HEK293 (cell line): ENCODE data around the gene GALNT16.

Experiments used
- GLI2 ChIP-seq: fragments of 450-650 bp; formaldehyde crosslinking; IDR thresholded peaks from 2 replicates; pipeline ENCODE4; 2017; ENCODE audit warnings: missing biosample characterization, missing genetic modification characterization, low read depth, borderline replicate concordance
- KLF8 ChIP-seq: fragments of 450-650 bp; formaldehyde crosslinking; IDR thresholded peaks from 2 replicates; pipeline ENCODE4 v1.5.1; 2016; ENCODE audit warnings: missing biosample characterization, missing genetic modification characterization
- ZBTB1 ChIP-seq: fragments of 450-650 bp; formaldehyde crosslinking; IDR thresholded peaks from 2 replicates; pipeline ENCODE4 v1.5.1; 2016; ENCODE audit warnings: missing biosample characterization, missing genetic modification characterization
- ZFP37 ChIP-seq: fragments of 450-650 bp; formaldehyde crosslinking; IDR thresholded peaks from 2 replicates; pipeline ENCODE4 v1.5.1; 2016; ENCODE audit warnings: missing biosample characterization, missing genetic modification characterization
- ZNF239 ChIP-seq: fragments of 450-650 bp; formaldehyde crosslinking; IDR thresholded peaks from 2 replicates; pipeline ENCODE4 v1.5.1; 2016; ENCODE audit warnings: missing biosample characterization, missing genetic modification characterization
- ZNF548 ChIP-seq: fragments of 450-650 bp; formaldehyde crosslinking; IDR thresholded peaks from 2 replicates; pipeline ENCODE4 v1.5.1; 2016; ENCODE audit warnings: missing biosample characterization, missing genetic modification characterization

- TF ChIP-seq ZNF239 (tag by site-specific recombination) (no peak), ZNF548 (no peak), ZFP37 (tag by site-specific recombination) (no peak), KLF8 (tag by site-specific recombination) (no peak), GLI2 (tag by site-specific recombination) (no peak), ZBTB1 (tag by site-specific recombination) (no peak)
Measured at GRCh38 chr14:69355607-69356281, 95.8 kb downstream of the GALNT16 start.
